A549 treated with RU486 at 1 μM for 4 hours (cell line): ENCODE results near the gene TP53BP2. TPM values are rescaled to one million over a fixed set of nuclear protein-coding genes. Genes with fewer than 3 reads are reported as not detected.

Source experiments
- total RNA-seq: library from RNA; stranded (reverse); fragments of 200-300 nt; extraction: Qiagen RNA extraction; gene quantifications from 5 replicates; pipeline ENCODE4 v1.2.3, GENCODE V29; 2022; ENCODE audit warnings: low read depth

Gene TP53BP2
- total RNA-seq = 19.0 to 25.4 TPM (median 21.8 TPM) in 5 replicates

GRCh38 chr1:223845810-223846682 is at the start of gene TP53BP2:
Gene TP53BP2, minus strand, starts transcription at chr1:223845947. Its CDS starts 267 bp downstream, at chr1:223845680.

Other genes with a start within 250 kb of the TP53BP2 start
- 0.23 to 1.0 TPM (median 0.64 TPM) in 5 replicates for gene CAPN8, start 180.2 kb downstream of the TP53BP2 start, total RNA-seq
- gene CAPN2, start 133.4 kb downstream of the TP53BP2 start, total RNA-seq = 353 to 461 TPM (median 419 TPM) in 5 replicates